D721Med (cell line): ENCODE measurements around the gene MRM3.
"Not testable (repeated sequence)": the region's sequence is repeated elsewhere in the genome, so short reads cannot be mapped to it uniquely, and the experiment has no call there.

ENCODE experiments used
- DNase-seq: peaks from one replicate; pipeline ENCODE4 v3.0.0; 2011; ENCODE audit warnings: low spot score; ENCODE audit not compliant: insufficient read length
- FAIRE-seq: peaks from 2 replicates; lab custom pipeline; 2011; peaks lifted over from hg19 to GRCh38; lab: Jason Lieb, UNC
- TF ChIP-seq, protein P1 (sequence below): IDR thresholded peaks from 2 replicates; pipeline ENCODE4 v1.5.1; 2012; ENCODE audit warnings: mild to moderate bottlenecking, control low read depth; ENCODE audit not compliant: insufficient read depth; ENCODE audit errors: missing control alignments

Gene MRM3

DNA sequence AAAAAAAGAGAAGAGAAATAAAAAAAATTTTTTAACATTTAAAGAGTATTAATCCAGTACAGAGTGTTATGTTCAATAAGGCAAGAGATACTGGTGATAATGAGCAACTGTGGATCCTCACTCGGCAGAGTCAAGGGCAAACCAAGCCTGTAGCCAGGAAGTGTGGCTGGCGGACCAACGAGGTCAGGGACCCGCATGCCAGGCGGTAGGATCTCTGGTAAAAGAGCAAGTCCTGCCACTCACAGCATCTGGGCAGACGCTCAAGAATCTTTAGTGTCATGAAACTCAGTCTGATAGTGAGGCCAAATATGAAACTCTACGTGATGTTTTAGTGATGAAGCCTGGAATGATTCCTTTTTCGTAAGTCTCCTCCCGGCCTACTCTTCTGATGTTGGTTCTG is 21.8 kb upstream of the MRM3 start:
- TF ChIP-seq, protein P1, sequence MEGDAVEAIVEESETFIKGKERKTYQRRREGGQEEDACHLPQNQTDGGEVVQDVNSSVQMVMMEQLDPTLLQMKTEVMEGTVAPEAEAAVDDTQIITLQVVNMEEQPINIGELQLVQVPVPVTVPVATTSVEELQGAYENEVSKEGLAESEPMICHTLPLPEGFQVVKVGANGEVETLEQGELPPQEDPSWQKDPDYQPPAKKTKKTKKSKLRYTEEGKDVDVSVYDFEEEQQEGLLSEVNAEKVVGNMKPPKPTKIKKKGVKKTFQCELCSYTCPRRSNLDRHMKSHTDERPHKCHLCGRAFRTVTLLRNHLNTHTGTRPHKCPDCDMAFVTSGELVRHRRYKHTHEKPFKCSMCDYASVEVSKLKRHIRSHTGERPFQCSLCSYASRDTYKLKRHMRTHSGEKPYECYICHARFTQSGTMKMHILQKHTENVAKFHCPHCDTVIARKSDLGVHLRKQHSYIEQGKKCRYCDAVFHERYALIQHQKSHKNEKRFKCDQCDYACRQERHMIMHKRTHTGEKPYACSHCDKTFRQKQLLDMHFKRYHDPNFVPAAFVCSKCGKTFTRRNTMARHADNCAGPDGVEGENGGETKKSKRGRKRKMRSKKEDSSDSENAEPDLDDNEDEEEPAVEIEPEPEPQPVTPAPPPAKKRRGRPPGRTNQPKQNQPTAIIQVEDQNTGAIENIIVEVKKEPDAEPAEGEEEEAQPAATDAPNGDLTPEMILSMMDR: no peak
- no peak for DNase-seq
- no peak for FAIRE-seq

DNA sequence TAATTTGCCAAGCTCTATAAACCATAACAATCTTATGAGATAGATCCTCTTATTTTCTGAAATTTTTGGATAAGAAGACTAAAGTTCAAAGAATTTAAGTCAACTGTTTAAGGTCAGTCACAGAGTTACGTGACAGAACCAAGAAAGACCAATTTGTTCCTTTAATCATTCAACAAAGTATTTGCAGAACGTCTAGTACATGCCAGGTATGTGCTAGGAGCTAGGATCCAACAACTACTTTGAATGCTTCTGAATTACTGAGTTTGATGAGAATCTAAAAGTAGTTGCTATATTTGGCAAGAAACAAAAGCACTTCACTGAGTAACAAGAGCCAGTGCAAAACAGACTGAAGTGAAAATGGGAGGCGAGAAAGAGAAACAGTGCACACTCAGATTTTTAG is 15.1 kb upstream of the MRM3 start:
- FAIRE-seq (no peak), DNase-seq (no peak)
- TF ChIP-seq, protein P1: no peak

DNA sequence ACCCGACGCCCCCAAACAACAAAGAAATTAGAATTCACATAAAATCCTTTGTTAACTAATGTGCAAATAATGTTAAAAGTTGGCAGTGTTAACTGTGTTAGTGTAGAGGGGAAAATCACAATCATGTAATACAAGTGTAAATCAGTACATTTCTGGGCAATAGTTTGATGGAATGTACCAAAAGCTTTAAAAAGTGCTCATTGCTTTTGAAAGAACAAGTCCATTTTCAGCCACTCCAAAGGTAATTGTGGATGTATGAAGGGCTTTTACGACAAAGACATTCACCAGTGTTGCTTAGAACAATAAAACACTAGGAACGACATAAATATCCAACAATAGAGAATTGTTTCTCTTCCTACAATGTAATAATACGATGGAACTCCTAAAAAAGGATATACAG is 9.1 kb upstream of the MRM3 start:
- no peak for FAIRE-seq

DNA sequence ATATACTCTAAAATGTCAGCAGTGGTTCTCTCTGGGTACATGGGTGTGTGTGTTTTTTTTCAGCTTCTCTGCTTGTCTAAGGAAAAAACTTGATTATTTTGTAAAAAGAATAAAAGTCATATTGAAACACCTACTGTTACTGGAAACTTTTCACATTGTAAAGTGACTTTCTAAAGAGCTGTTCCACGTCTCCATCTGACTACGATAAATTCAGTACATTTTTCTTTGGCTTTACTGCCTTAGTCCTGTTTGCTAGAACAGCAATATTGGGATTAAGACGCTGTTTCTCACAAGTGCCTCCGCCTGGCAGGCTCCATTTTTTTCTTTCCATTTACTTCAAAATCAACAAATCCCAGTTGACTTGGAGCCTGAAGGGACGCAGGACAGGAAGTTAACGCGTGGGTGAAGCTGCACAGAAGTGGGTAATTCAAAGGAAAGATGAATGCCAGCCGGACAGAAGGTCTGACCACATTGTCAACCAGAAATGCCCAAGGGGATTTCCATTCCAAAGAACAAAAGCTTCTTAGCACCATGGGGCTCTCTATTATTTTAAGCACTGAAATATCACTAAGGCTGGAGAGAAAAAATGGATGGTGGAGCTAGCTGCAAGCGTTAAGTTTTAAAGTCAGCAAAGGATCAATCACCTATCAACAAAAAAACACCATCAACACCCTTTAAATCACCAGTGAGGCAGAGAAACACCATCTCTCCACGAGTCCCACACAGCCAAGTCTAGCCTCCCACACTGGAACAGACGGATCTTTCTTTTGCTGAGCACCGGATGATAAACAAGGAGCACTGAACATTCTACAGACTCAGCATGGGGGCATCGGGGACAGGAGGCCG is 8.5 kb upstream of the MRM3 start:
- no peak for DNase-seq
- TF ChIP-seq, protein P1: no peak
- peak; percentile 11 for FAIRE-seq

More for the DNA sequence above, 9.1 kb upstream of the MRM3 start:
- no peak for DNase-seq
- TF ChIP-seq, protein P1: no peak

DNA sequence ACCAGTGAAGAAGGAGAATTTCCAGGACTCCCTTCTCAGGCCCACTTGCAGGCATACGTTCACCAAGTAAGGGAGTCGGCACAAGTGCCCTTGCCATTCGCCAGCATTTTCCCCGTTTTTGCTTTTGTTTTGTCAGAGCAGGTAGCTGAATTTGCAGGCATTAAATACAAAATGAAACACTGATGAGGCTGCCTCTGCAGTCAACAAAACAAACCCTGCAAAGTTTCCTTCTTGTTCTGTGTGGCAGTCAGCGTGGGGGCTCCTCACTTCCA is 7.9 kb upstream of the MRM3 start:
- TF ChIP-seq, protein P1: no peak
- DNase-seq (no peak), FAIRE-seq (no peak)

DNA sequence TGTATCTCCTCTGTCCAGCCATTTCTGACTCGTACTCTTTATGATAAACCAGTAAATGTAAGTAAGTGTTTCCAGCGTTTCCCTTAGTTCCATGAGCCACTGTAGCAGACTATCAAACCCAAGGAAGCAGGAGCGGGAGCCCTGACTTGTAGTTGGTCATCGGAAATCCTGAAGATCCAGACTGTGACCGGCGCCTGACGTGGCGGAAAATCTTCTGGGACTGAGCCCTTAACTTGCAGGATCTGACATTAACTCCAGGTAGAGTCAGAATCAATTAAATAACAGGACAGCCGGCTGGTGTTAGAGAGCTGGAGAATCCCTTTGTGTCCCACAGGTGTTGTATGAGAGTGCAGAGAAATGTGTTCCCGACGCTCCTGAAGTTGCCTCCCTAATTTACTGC is 4.1 kb upstream of the MRM3 start:
- TF ChIP-seq, protein P1: no peak
- no peak for DNase-seq
- FAIRE-seq: no peak

DNA sequence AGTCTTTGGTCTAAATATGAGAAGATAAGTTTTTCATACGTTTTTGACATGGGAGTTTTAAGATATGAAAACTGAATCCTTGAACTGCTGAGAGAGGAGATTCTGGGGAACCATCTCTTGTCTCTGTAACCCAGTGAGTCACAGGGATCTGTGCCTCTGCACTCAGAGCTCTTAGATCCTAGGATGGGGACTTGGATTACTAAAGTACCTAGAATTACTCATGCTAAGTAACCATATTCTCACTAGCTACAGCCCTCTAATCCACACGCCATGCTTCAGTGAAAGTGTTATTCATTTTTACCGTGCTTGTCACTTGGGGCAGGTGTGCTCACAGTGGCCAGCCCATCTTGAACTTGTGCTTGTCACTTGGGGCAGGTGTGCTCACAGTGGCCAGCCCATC is 2.0 kb downstream of the MRM3 start:
- no peak for DNase-seq
- TF ChIP-seq, protein P1: no peak
- FAIRE-seq: no peak

DNA sequence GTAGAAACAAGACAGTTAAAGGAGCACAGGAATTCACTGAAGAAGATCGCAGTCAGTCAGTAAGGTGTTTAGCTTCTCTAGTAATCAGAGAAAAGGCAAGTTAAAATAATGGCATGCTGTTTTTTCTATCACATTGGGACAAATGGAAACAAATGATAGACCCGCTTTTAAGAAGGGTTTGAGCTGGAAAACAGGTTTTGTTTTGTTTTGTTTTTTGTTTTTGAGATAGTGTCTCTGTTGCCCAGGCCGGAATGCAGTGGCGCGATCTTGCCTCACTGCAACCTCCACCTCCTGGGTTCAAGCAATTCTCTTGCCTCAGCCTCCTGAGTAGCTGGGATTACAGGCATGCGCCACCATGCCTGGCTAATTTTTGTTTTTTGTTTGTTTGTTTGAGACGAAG is 3.7 kb downstream of the MRM3 start:
- FAIRE-seq: not testable (repeated sequence)

More for the DNA sequence above, 3.7 kb downstream of the MRM3 start:
- DNase-seq: not testable (repeated sequence)
